Erythroblast (primary cell): ENCODE measurements around the gene NSF.

Experiments used
- GATA1 ChIP-seq: IDR thresholded peaks from 2 replicates; pipeline ENCODE4 v1.6.1; 2011; ENCODE audit warnings: low read depth, mild to moderate bottlenecking, control low read depth, low read length, moderate library complexity
- POLR2A ChIP-seq: IDR thresholded peaks from 2 replicates; pipeline ENCODE4 v1.6.1; 2011; ENCODE audit warnings: mild to moderate bottlenecking, low read length

DNA sequence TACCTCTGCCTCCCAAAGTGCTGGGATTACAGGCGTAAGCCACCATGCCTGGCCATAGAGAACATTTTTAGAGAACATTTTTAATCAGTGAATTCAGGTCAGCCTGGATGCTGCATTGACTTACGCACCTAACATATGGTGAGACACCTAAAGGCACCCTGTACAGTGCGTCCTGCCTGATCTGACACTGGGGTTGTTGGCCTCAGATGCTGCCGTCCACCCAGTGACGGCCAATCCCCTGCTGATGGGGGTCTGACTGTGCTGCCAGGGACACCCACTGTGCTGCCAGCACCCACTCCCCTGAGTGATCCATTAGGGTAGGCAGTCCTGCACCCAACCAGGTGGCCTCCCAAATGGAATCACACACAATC lies 189.5 kb downstream of the NSF start:
- TF ChIP-seq POLR2A (no peak), GATA1 (no peak)
